Hippocampal formation (tissue), 2 donors: Measurements from ENCODE around the gene SDR39U1.

Experiments used
- DNase-seq, 2 donors: peaks; one replicate each; lab custom pipeline; 2025; lab: John Stamatoyannopoulos, UW

Gene SDR39U1

DNA sequence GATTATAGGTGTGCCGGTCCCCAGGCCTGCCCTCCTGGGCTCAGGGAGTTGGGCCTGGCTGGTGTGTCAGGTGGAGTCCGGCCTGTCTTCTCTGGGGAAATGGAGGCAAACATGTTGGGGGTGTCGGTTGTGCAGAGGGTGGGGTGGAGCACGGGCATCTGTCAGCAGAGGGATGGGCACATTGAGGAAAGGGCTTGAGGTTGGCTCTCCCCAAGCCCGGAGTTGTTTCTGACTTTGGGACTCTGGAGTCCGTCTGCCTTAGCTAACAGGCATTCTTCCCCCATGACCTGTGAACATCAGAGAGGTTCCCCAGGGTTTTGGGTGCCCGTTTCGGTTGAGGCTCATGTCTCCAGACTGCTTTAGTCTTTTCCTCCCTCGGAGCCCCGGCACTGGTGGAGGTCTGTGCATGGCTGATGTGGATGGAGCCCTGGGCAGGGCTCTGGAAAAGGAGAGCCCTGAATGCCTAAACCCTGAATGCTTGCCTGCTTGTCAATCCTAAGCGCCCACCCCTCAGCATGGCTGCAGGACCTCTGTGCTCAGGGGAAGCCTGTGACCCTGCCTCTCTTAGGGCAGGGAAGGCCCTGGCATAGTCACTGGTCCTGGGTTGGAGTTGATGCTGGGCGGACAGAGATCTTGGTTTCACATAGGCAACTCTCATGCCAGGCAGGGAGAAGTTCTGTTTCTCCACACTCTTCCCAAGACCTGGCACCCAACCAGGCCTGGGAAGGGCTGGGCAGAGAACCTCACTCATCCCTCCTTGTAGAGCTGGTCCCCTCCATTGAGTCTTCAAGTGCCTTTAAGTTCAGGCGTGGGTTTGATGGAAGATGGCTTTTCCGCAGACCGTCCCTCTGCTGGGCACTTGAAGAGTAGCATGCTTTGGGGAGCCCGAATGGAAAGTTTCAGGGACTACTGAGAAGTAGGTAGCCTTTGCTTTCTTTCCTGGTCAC lies 30.9 kb downstream of the SDR39U1 start:
- DNase-seq = no peak

DNA sequence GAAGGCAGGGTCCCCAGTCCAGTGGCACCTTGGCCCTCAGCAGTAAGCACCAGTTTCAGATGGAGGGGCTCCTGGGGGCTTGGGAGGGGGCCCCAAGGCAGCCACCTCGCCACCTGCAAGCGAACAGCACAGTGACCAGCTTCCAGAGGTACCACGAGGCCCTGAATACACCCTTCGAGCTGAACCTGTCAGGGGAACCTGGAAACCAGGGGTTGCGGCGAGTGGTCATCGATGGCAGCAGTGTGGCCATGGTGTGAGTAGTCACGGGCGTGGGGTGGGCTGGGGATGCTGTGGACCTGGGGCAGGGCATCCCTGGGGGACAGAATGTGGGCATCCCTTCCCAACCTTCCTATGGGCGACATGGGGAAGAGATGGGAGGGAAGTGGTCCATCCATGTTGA lies 32.6 kb downstream of the SDR39U1 start:
- DNase-seq = no peak

GRCh38 chr14:24409192-24409591 lies 33.4 kb downstream of the SDR39U1 start:
- DNase-seq = no peak

- no peak for DNase-seq
These were observed 33.8 kb downstream of the SDR39U1 start for GRCh38 chr14:24408764-24409163.

GRCh38 chr14:24407608-24408325 lies 34.8 kb downstream of the SDR39U1 start:
- no peak for DNase-seq

DNA sequence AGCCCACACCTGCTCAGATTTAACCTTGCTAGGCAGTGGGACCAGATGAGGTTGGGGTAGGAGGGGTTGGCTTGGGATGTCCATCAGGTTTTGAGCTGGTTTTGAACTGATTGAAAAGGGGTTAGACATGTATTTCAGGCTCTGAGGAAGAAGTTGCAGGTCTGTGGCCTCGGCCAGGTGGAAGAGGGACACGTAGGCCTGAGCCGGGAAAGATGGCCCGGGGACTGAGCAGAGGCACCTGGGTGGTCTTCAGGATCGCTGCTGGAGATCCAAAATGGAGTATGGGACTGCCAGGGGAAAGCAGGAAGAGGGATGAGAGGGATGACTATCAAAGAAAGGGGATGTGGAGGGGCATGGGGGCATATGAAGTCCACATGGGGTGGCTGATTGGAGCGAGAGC lies 36.2 kb downstream of the SDR39U1 start:
- DNase-seq = no peak

DNA sequence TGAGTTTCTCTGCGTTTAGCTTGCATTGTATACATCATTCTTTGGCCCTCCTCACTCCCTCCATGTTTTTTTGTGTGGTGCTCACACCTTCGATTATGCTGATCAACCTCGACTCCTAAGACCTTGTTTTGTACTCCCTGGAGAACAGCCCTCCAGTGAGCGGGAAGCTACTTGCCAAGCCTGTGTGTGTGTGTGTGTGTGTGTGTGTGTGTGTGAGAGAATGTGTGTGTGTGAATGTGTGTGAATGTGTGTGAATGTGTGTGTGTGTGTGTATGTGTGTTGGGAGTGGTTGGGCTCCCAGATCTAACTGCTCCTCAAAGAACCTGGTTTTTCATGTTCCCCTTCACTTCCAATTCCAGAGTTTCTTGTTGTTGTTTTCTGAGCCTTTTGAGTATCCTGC lies 37.8 kb downstream of the SDR39U1 start:
- no peak for DNase-seq

DNA sequence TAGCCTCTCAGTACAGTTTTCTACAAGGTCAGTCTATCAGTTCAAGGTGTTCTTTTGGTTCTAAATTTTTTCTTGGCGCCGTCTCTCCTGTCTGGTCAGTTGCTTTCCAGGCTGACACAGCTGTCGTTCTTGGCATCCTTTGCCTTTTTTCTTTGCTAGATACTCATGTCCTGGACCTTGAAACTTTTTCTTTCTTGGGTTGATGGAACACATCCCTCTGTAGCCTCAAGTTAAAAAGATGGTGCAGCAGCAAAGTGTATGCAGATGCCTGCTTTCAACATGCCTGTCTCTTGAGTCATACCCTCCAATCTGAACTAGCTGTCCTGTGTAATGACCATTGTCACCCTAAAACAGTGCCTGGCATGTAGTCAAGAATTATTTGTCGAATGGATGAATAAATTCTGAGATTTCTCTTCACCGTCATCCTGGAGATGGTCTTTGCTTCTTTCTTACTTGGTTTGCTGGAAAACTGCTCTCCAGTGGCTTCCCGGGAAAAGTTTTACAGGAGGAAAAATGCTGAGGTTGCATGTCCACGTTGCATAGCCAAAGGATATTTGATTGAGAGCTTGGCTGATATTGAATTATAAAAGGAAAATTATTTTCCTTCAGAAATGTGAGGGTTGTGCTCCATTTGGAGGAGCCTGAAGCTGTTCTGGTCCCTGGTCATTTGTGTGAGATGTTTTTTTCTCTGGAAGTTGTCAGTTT lies 39.1 kb downstream of the SDR39U1 start:
- no peak for DNase-seq

GRCh38 chr14:24401810-24402702 lies 40.5 kb downstream of the SDR39U1 start:
- no peak for DNase-seq

DNA sequence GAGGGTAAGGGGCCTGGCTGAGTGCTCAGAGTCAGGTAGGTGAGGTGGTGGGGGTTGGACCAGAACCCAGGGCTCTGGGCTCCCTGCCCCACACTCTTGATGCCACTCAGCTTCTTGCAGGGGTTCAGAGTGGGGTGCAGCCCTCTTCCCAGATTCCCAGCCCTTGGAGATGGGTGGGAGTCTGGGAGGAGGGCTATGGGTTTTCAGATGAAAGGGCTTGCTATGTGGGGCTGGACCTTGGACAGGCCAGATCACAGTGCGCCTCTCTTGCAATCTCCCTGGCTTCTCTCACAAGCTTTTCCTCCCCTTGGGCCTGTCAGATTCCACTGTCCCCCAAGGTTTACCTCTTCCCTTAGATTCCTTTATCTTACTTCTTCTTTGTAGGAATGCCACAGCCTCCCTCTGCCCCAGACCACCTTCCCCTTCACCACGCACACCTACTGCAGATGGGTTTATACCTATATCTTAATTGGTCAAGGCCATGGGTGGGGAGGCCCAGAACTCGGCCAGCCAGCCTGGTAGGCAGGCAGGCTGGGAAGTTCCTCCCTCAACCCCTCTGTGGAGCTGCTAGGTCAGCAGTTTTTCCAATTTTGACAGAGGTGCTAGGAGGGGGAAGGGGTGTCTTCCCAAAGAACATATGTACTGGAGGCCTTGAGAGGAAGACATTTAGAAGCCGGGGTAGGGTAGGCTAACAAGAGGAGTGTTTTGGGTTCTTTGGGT lies 42.4 kb downstream of the SDR39U1 start:
- DNase-seq = no peak

DNA sequence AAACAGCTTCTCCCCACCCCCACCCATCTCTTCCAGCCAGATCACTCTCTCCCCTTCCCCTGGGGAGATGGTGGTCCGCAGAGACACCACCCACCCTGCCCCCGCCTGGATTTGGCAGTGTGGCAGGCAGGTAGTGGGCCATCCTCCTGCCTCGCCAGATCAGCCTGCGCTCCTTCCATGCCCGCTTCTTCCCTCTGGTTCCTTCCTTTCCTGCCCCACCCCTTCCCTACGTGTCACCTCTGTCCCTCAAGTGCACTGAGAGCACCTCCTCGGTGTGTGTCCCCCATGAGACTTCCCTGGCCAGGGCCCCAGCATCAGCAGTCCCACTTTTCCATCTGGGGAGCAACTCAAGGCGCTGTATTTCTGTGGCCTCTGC lies 43.1 kb downstream of the SDR39U1 start:
- DNase-seq = no peak

DNA sequence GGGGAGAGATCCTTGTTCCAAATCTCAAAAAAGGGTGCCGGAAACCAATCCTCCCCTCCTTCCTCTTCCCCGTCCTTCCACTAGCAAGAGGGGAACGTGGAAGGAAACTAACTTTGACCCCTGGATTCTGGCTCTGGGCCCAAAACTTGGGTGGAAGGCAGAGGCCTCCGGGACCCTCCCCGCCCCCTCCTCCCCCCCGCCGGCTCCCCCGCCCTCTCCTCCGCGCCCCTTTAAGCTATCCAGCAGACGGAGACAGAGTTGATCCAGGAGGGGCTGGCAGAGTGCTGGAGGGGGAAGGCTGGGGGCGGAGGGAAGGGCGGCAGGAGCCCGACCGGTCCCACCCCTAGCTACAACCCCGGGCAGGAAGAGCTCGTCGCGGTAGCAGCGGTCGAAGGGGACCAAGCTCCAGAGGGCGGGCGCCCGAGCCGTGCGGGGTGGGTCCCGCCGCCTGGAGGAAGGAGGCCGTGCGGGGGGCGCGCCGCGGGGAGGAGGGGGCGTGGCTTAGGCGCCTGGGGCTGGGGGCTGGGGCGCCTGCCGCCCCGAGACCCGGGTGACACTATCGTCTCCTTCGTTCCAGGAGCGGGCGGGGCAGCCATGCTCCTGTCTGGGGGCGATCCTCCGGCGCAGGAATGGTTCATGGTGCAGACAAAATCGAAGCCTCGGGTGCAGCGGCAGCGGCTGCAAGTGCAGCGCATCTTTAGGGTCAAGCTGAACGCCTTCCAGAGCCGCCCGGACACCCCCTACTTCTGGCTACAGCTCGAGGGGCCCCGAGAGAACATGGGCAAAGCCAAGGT lies 43.7 kb downstream of the SDR39U1 start, which contains the start of gene NYNRIN:
Gene NYNRIN (plus strand): TSS at position 351 of the 794 bp plus-strand sequence. CDS start 244 bp downstream, at position 595.
- DNase-seq = no peak

- DNase-seq = no peak
These were observed 44.3 kb downstream of the SDR39U1 start for GRCh38 chr14:24398293-24398652.

- DNase-seq = no peak
These were observed 44.8 kb downstream of the SDR39U1 start for GRCh38 chr14:24397639-24398292.

- no peak for DNase-seq
These were observed 46.7 kb downstream of the SDR39U1 start for GRCh38 chr14:24395609-24396582.

GRCh38 chr14:24394275-24394674 lies 48.3 kb downstream of the SDR39U1 start:
- no peak for DNase-seq

- no peak for DNase-seq
These were observed 50.1 kb downstream of the SDR39U1 start for GRCh38 chr14:24392325-24393091.
